NCI-H2029 (cell line): Measurements from ENCODE around the gene ELMO2.
"Not testable (repeated sequence)": the region's sequence is repeated elsewhere in the genome, so short reads cannot be mapped to it uniquely, and the experiment has no call there.

ENCODE experiments used
- DNase-seq: peaks from one replicate; lab custom pipeline; 2025; lab: John Stamatoyannopoulos, UW

ELMO2 gene

GRCh38 chr20:46402331-46402811 is 4.0 kb downstream of the ELMO2 start:
- DNase-seq, result no peak

DNA sequence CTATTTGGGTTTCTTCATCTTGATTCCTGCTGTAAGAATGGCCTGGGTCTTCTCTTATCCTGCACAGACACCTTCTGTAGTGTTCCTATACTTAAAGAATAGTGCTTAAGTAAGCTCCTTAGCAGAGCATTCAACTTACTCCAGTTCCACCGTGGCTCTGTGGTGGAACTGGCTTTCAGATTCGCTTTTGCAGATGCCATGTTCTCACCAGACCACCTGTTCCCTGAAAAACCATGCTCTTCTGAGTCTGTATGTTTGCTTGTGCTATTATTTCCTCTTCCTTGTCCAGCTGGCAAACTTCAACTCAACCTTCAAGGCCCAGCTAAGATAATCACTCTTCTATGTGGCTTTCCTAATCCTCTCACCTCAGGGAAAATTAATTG is 4.9 kb downstream of the ELMO2 start:
- no peak for DNase-seq

DNA sequence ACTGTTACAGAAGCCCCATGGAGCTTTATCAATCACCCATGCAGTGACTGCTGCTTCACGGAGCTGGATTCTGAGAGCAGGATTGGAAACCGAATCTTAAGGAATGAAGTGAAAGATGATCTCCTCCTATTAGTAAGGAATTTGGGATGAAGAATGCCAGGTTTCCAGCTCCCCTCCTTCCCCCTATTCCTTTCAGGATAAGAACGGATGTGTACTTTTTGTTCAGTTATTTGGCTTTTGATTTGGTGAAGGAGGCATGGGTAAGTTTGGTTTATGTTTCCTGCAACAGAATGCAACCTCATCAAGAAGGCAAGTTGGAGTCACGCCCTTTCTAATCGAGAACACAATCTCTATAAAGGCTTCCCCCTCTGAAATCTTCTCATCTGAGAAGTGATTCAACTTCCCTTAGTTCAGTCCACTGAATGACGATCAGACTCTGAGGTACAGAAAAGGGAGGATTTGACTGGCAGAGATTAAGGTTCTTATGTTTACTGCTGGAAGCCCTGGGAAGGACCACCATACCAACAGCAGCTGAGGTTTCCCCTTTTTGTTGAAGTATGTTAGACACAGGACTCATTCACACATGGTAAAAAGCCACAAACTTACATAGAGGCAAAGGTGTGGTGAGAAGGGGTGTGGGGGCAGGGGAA is 5.5 kb downstream of the ELMO2 start:
- DNase-seq, result no peak

GRCh38 chr20:46400253-46400652 is 6.2 kb downstream of the ELMO2 start:
- no peak for DNase-seq

DNA sequence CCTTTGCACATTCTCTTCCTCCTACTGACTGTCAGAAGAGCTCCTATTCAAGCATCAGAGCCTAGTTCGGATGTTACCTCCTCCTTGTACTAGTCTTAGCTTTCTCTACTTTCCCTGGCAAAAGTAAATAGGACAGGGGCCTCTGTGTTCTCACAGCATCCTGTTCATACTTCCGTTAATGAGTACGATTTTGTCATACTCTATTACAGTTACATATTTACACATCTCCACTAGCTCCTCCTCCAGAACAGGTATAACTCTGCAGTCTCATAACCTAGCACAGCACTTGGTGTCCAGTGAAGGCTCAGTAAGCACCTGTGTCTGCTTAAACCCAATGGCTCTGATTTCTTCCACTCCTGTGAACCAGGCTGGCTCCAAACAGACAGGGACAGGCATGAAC is 7.0 kb downstream of the ELMO2 start:
- DNase-seq, result peak; percentile 33

DNA sequence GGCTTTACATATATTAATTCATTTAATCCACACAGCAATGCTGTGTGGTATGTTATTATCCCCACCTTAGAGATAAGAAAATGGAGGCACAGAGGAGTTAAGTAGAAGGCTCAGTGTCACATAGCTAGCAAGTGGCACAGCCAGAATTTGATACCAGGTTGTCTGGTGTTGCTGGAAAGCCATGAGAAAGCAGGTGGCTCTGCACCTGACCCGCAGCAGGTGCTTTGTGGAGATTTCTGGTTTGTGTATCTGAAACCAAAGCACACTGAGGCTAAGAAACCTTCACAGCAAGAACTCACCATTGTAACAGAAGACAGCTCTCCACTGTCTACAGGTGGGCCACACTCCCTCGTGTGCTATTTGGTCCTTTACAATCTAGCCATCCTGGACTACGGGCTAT is 7.5 kb downstream of the ELMO2 start:
- peak; percentile 32 for DNase-seq

DNA sequence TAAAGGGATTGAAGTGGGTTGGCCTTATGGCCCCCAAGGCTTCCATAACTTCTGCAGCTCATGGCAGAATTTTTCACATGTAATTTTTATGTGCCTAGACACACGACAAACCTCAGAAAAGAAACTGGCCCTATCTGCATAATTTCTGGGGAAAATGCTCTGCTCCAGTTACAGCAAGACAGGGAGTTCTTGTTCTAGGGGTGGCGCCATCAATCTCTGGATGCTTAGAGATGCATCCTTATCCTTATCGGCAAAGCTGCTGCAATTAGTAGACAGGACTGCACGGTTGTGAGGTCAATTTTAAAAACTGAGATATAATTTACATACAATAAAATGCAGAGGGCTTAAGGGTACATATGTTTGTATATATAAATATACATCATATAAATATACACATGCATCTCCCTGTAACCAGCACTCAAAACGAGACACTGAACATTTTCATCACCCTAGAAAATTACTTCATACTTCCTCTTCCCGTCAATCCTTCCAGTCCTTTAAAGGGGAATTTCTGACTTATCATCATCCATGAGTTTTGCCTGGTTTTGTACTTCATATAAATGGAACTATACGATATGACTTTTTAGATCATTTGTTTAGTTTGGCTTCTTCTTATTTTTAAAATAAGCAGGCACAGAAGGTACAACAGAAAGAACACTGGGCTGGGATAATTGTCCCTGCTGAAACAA is 10.2 kb downstream of the ELMO2 start:
- DNase-seq, result no peak

- no peak for DNase-seq
These were observed 11.3 kb downstream of the ELMO2 start for GRCh38 chr20:46394872-46395760.

DNA sequence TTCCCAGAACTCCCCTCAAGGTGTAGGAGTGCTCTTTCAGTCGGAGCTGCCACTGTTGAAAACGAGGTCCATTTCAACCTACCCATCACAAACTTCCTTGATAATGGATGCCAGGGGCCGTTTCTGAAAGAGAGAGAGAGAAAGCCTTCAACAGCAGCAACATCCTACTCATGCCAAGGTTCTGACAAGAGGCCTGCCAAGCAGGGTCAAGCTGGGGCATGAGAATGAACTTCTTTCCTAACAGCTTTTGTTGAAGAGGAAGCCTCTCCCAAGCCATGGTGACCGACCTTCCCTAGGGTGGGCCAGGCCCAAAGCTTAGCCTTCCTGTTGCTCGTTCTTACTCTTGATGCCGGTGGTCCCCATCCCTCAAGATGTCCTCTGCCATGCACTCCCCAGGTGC is 12.4 kb downstream of the ELMO2 start:
- DNase-seq, result no peak

GRCh38 chr20:46388937-46389336 is 17.5 kb downstream of the ELMO2 start:
- DNase-seq, result no peak

GRCh38 chr20:46388201-46388836 is 18.1 kb downstream of the ELMO2 start:
- no peak for DNase-seq

- not testable (repeated sequence) for DNase-seq
These were observed 19.4 kb downstream of the ELMO2 start for GRCh38 chr20:46387054-46387453.

- DNase-seq, result no peak
These were observed 27.9 kb downstream of the ELMO2 start for GRCh38 chr20:46378412-46379009.

- DNase-seq, result no peak
These were observed 28.9 kb downstream of the ELMO2 start for GRCh38 chr20:46377518-46377917.

DNA sequence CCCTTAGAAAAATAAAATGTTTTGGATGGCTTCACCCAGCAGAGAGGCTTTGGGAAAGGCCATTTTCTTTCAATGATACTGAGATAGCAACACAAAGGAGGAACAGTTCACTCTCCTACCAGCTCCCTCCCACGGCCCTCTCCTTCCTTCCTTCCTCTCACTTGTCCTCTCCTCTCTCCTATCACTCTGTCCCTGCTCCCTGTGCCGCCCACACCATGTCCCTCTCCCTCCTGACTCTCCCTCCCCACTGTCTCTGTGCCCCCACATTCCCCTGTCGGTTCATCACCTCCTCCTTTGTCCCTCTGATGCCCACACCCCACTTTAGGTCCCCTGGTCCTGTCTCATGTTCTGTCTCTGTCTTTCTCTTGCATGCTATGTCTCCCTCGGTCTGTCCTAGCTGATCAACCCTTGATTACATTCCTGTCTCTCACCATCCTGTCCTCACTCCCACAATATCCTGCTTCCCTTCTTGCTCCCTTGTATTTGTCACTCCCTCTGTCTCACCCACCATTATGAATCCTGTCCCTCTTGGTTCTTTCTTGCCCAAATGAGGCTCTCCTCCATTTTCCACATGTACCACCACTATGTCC is 30.1 kb downstream of the ELMO2 start:
- DNase-seq, result no peak

DNA sequence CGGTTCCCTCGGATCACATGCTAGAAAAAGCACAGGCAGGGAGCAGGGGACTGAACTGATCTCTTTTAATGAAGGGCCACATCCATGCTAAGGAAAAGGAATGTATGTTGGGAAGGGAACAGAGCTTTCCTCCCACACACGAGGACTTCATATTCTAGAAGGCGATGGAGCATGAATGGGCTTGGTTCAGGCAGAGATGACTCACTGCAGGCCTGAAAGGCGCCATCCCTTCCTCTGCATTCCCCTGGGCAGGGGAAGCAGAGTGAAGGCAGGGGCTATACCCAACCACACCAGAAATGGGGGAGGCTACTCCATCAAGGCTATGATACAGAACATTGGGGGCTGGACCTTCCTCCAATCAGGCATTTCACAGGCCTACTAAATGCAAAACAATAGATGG is 30.6 kb downstream of the ELMO2 start:
- DNase-seq, result no peak

GRCh38 chr20:46374383-46374782 is 32.0 kb downstream of the ELMO2 start:
- no peak for DNase-seq

GRCh38 chr20:46371656-46372055 is 34.8 kb downstream of the ELMO2 start:
- DNase-seq, result no peak

DNA sequence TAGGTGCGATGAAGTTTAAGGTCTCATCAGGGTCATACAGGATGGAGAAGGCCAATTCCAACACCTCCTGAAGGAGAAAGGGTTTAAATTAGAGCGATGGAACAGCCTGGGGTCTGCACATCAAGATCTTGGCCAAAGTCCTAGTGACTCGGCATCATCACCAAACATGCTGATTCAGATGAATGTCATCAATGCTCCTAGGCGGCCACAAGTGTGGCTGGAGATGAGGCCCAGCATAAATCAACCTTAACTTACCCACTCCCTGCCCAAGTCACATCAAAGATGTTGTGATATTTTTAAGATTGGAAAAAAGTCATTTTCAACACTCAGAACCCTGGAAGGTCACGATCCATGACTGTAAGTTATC is 37.5 kb downstream of the ELMO2 start:
- no peak for DNase-seq

DNA sequence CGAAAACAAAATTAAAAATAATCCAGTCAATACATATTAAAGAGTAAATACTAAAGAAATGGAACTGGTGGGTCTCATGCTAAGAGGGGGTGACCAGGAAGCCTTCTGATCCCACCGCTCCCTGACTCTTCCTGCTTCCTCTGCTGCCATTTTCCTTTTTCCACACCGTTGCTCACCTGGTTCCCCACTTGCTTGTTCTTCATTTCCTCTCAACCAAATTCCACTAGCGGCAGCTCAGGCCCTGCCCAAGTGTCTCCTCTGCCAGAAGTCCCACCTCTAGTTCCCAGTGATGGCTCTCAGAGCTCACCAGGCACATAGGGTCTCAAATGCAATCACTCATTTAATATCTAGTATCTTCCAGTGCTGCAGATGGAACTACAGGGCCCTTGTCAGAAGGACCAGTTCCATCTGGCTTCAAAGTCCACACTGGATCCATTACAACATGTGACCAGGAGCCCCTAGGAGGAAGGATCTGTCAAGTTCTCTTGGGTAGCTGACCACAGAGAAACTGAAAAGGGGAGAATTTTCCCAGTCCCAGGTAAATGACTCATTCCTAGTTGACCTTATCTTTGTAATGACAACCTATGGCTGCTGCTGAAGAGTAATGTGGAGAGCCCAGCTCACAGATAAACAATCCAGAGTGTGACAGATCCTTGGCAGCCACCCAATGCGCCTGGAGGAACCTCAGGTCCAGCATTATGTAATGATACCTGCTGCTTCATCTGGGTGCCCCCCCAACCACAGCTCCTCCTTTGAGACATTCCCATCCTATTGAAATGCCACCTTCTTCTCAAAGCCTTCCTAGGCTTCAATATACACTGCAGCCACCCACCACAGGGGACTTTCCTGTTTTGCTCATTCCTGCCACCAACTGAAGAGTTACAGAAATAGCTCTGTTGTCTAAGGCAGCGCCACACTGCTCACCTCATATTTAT is 38.2 kb downstream of the ELMO2 start:
- DNase-seq, result peak; percentile 68
